ENCODE data around the gene GJD3.

DNA sequence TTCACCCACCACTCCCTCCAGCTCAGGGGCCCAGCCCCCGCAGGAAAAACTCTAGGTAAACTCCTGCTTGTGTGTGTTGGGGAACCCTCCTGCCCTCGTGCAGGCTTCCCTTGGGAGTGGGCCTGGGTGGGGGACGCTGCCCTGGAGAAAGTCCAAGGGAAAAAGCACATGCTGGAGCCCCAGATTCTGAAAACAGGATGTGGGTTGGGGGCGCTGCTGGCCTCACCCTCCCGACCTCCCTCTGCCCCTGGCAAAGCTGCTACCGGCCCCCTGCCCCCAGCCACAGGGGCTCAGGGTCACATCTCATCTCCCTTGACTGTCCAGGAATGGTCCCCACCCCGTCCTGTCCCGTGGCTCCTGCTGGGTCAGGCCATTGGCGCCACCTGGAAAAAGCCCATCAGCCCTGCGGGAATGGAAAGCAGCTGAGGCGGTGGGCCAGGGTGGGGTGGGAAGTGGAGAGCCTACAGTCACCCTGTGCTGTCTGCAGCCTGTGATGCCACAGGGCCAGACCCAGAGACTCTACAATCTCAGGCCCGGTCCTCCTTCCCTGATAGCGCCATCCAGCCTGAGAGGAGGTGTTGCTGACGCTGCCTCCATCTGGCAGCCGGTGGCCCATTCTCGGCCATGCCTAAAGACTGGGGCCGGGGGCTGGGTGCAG, 2.5 kb upstream of the GJD3 start:
- no peak for TF ChIP-seq CTCF (IDR thresholded peaks at IDR 0.05)
- no peak for TF ChIP-seq POLR2A (IDR thresholded peaks at IDR 0.05)
- TF ChIP-seq POLR2AphosphoS5 (IDR thresholded peaks at IDR 0.05), result no peak
- TF ChIP-seq EP300 (IDR thresholded peaks at IDR 0.05), result no peak
